NB4 (cell line): ENCODE measurements around the gene ZNF512B.

ENCODE experiments used
- POLR2A ChIP-seq: IDR thresholded peaks from 2 replicates; pipeline ENCODE4 v1.6.1; 2011; ENCODE audit warnings: mild to moderate bottlenecking; ENCODE audit not compliant: insufficient read length; ENCODE audit errors: extremely low read depth
- TF ChIP-seq, protein P1 (sequence below): IDR thresholded peaks from one replicate; pipeline ENCODE4 v1.5.1; 2012; ENCODE audit warnings: low read depth, low read length
- TF ChIP-seq, protein P2 (sequence below): IDR thresholded peaks from 2 replicates; pipeline ENCODE4 v1.6.1; 2011; ENCODE audit warnings: low read depth, low read length

DNA sequence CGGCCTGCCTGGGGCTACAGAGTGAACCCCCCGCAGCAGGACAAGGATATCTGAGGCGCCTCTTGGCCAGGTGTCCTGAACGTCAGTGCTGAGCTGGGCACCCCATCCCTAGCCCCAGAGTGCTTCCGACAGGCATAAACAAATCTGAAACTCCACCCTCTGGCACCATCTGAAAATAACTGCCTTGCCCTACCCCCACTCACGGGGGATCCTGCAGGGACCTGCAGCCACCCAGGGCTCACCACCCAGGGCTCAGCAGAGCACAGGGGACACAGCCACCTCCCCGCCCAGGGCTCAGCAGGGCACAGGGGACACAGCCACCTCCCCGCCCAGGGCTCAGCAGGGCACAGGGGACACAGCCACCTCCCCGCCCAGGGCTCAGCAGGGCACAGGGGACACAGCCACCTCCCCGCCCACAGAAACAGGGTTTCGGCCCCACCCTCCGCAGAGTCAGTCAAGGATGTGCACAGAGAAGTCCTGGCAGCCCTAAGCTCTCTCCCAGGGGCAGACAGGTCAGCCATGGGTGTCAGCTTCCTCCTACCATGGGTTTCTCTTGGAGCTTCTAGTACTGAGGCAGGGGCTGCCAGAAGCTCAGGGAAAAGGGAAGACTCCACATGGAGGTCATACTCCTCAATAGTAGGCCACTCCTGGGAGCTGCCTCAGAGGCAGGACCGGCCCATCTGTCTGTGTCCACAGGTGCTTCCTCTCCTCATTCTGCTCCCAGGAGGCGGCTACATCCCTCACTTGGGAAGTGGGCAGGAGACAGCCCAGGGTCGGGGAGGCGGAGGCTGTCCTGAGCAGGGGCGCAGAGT is 18.1 kb downstream of the ZNF512B start:
- no peak for TF ChIP-seq POLR2A
- TF ChIP-seq, protein P1, sequence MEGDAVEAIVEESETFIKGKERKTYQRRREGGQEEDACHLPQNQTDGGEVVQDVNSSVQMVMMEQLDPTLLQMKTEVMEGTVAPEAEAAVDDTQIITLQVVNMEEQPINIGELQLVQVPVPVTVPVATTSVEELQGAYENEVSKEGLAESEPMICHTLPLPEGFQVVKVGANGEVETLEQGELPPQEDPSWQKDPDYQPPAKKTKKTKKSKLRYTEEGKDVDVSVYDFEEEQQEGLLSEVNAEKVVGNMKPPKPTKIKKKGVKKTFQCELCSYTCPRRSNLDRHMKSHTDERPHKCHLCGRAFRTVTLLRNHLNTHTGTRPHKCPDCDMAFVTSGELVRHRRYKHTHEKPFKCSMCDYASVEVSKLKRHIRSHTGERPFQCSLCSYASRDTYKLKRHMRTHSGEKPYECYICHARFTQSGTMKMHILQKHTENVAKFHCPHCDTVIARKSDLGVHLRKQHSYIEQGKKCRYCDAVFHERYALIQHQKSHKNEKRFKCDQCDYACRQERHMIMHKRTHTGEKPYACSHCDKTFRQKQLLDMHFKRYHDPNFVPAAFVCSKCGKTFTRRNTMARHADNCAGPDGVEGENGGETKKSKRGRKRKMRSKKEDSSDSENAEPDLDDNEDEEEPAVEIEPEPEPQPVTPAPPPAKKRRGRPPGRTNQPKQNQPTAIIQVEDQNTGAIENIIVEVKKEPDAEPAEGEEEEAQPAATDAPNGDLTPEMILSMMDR, result no peak
- TF ChIP-seq, protein P2, sequence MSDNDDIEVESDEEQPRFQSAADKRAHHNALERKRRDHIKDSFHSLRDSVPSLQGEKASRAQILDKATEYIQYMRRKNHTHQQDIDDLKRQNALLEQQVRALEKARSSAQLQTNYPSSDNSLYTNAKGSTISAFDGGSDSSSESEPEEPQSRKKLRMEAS, result no peak
